Measurements from ENCODE around the gene HOXB1. TPM values are rescaled to one million over a fixed set of nuclear protein-coding genes. Genes with fewer than 3 reads are reported as not detected.

The HOXB1 gene
- polyA plus RNA-seq, 1 donor (not counting 4 experiments of a cell fraction or from before 2014, with no cell fraction given): not detected

- FAIRE-seq: no peak
These were observed 39.7 kb upstream of the HOXB1 start for GRCh38 chr17:48570325-48571023.

DNA sequence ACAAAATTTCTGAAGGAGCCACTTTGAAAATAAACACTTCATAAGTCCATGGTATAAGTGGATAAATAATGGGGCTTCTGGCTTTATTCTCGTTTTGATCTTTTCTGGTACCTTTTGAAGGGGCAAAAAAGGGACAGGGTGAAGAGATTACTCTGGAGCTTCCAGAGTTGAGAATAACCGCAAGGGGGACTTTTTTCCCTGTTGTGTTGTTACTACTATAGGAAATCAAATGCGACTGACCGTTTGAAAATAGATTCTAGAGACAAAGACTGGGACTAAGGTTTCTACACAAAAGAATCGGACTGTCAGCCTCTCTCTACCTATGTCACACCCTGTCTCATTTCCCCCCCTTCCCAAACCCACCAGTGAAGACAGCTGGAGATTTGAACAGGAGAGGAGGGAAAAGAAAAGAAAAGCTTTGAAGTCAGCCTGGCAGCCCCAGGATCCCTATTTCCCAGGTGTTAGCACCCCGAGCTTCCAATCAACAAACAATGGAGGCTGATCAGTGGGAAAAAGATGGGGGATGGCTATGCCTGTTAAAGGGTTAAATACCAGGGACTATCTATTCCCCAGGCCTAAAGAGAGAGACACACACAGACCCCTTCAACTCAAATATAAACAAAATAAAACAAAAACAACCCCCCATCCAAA is 39.0 kb upstream of the HOXB1 start:
- Histone ChIP-seq H2AFZ (ENCODE audit: control insufficient read depth, low read length) (no peak overlapping the region), H3K9me3 (ENCODE audit: control insufficient read depth, low read depth, low read length) (no peaks in the 10 kb centered on the region), H3K79me2 (ENCODE audit: control insufficient read depth, insufficient read depth, low read length) (no peaks in the 10 kb centered on the region), H3K27ac (ENCODE audit: control insufficient read depth, insufficient read depth, low read length) (no peak overlapping the region), H3K4me3 (ENCODE audit: control insufficient read depth in 2 of 3, extremely low read depth in 1 of 3, insufficient read depth in 2 of 3, low read depth in 1 of 3, low read length in 3 of 3) (no peak overlapping the region), H4K20me1 (ENCODE audit: control insufficient read depth, extremely low read depth, insufficient read depth, low read length) (no peaks in the 10 kb centered on the region), H3K27me3 (ENCODE audit: control insufficient read depth, extremely low read depth, insufficient read depth, low read length) (peaks cover 86% of the 10 kb centered on the region), H3K9me1 (ENCODE audit: control insufficient read depth, extremely low read depth, insufficient read depth, low read length) (no peaks in the 10 kb centered on the region), H3K9ac (ENCODE audit: control insufficient read depth, extremely low read depth, insufficient read depth, low read length) (no peak overlapping the region), H3K36me3 (ENCODE audit: control insufficient read depth in 2 of 2, extremely low read depth in 1 of 2, insufficient read depth in 2 of 2, low read length in 2 of 2) (peaks cover 0 to 1% of the 10 kb centered on the region in 2 experiments), H3K4me1 (ENCODE audit: control insufficient read depth, extremely low read depth, insufficient read depth, low read length) (peaks cover 17% of the 10 kb centered on the region), H3K4me2 (ENCODE audit: control insufficient read depth, extremely low read depth, insufficient read depth, low read depth, low read length) (no peak overlapping the region)
- TF ChIP-seq, protein P1, sequence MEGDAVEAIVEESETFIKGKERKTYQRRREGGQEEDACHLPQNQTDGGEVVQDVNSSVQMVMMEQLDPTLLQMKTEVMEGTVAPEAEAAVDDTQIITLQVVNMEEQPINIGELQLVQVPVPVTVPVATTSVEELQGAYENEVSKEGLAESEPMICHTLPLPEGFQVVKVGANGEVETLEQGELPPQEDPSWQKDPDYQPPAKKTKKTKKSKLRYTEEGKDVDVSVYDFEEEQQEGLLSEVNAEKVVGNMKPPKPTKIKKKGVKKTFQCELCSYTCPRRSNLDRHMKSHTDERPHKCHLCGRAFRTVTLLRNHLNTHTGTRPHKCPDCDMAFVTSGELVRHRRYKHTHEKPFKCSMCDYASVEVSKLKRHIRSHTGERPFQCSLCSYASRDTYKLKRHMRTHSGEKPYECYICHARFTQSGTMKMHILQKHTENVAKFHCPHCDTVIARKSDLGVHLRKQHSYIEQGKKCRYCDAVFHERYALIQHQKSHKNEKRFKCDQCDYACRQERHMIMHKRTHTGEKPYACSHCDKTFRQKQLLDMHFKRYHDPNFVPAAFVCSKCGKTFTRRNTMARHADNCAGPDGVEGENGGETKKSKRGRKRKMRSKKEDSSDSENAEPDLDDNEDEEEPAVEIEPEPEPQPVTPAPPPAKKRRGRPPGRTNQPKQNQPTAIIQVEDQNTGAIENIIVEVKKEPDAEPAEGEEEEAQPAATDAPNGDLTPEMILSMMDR (optimal IDR thresholded peaks at IDR 0.05 in 1 of 3, IDR thresholded peaks at IDR 0.05 in 1 of 3, conservative IDR thresholded peaks at IDR 0.05 in 1 of 3; ENCODE audit: extremely low read depth in 1 of 3, insufficient read depth in 2 of 3, low read length in 3 of 3): no peak
- no peak for TF ChIP-seq EZH2 (IDR thresholded peaks at IDR 0.05; ENCODE audit: low read length)
- dilution Hi-C loops (cut with MboI; ENCODE audit: extremely low pct_ligation_motif_present, low sequenced_read_pairs): no loop called here
- FAIRE-seq (no peak), DNase-seq (ENCODE audit: low read depth, low spot score) (no peak)

More at GRCh38 chr17:48570325-48571023, 39.7 kb upstream of the HOXB1 start:
- Histone ChIP-seq H2AFZ (ENCODE audit: control insufficient read depth, low read length) (no peak overlapping the region), H3K4me3 (ENCODE audit: control insufficient read depth in 2 of 3, extremely low read depth in 1 of 3, insufficient read depth in 2 of 3, low read depth in 1 of 3, low read length in 3 of 3) (no peak overlapping the region), H3K4me1 (ENCODE audit: control insufficient read depth, extremely low read depth, insufficient read depth, low read length) (peaks cover 17% of the 10 kb centered on the region), H3K27me3 (ENCODE audit: control insufficient read depth, extremely low read depth, insufficient read depth, low read length) (peaks cover 80% of the 10 kb centered on the region), H3K9me1 (ENCODE audit: control insufficient read depth, extremely low read depth, insufficient read depth, low read length) (no peaks in the 10 kb centered on the region), H3K4me2 (ENCODE audit: control insufficient read depth, extremely low read depth, insufficient read depth, low read depth, low read length) (no peak overlapping the region), H3K79me2 (ENCODE audit: control insufficient read depth, insufficient read depth, low read length) (no peaks in the 10 kb centered on the region), H3K9me3 (ENCODE audit: control insufficient read depth, low read depth, low read length) (no peaks in the 10 kb centered on the region), H4K20me1 (ENCODE audit: control insufficient read depth, extremely low read depth, insufficient read depth, low read length) (no peaks in the 10 kb centered on the region), H3K36me3 (ENCODE audit: control insufficient read depth in 2 of 2, extremely low read depth in 1 of 2, insufficient read depth in 2 of 2, low read length in 2 of 2) (peaks cover 0 to 1% of the 10 kb centered on the region in 2 experiments), H3K9ac (ENCODE audit: control insufficient read depth, extremely low read depth, insufficient read depth, low read length) (no peak overlapping the region), H3K27ac (ENCODE audit: control insufficient read depth, insufficient read depth, low read length) (no peak overlapping the region)
- dilution Hi-C loops (cut with MboI; ENCODE audit: extremely low pct_ligation_motif_present, low sequenced_read_pairs): no loop called here
- TF ChIP-seq, protein P1 (optimal IDR thresholded peaks at IDR 0.05 in 1 of 3, IDR thresholded peaks at IDR 0.05 in 1 of 3, conservative IDR thresholded peaks at IDR 0.05 in 1 of 3; ENCODE audit: extremely low read depth in 1 of 3, insufficient read depth in 2 of 3, low read length in 3 of 3): no peak
- TF ChIP-seq EZH2 (IDR thresholded peaks at IDR 0.05; ENCODE audit: low read length): peak; percentile 35
- no peak for DNase-seq (ENCODE audit: low read depth, low spot score)

Measured in keratinocyte (primary cell).